Measurements from ENCODE around the gene TSPO2.

TSPO2 gene

GRCh38 chr6:41073203-41073967, 31.1 kb downstream of the TSPO2 start:
- peak overlapping the region; percentile 84 to 97 for H3K4me3 ChIP-seq (replicated peaks in 1 of 2; ENCODE audit: low read depth in 2 of 2, low read length in 2 of 2)
- peak; percentile 7 for TF ChIP-seq CTCF (IDR thresholded peaks at IDR 0.05; ENCODE audit: low read depth, low read length)
- DNase-seq (ENCODE audit: low read depth in 2 of 2): peak; percentile 79 to 88

- no peak for TF ChIP-seq CTCF (IDR thresholded peaks at IDR 0.05; ENCODE audit: low read depth, low read length)
- peak; percentile 25 to 34 for DNase-seq (ENCODE audit: low read depth in 2 of 2)
- H3K4me3 ChIP-seq (replicated peaks in 1 of 2; ENCODE audit: low read depth in 2 of 2, low read length in 2 of 2): peak overlapping the region; percentile 84 to 97
Measured at GRCh38 chr6:41073968-41074691, 31.9 kb downstream of the TSPO2 start.

GRCh38 chr6:41074692-41075436, 32.6 kb downstream of the TSPO2 start:
- DNase-seq (ENCODE audit: low read depth in 2 of 2): peak in 1 of 2 donors; percentile 36
- TF ChIP-seq CTCF (IDR thresholded peaks at IDR 0.05; ENCODE audit: low read depth, low read length): no peak
- H3K4me3 ChIP-seq (replicated peaks in 1 of 2; ENCODE audit: low read depth in 2 of 2, low read length in 2 of 2): peak overlapping the region; percentile 12 to 84

GRCh38 chr6:41075651-41076626, 33.7 kb downstream of the TSPO2 start:
- TF ChIP-seq CTCF (IDR thresholded peaks at IDR 0.05; ENCODE audit: low read depth, low read length): no peak
- no peak overlapping the region for H3K4me3 ChIP-seq (replicated peaks in 1 of 2; ENCODE audit: low read depth in 2 of 2, low read length in 2 of 2)
- no peak for DNase-seq (ENCODE audit: low read depth in 2 of 2)

- DNase-seq (ENCODE audit: low read depth in 2 of 2): no peak
- TF ChIP-seq CTCF (IDR thresholded peaks at IDR 0.05; ENCODE audit: low read depth, low read length): no peak
- no peak overlapping the region for H3K4me3 ChIP-seq (replicated peaks in 1 of 2; ENCODE audit: low read depth in 2 of 2, low read length in 2 of 2)
Measured at GRCh38 chr6:41077536-41077935, 35.3 kb downstream of the TSPO2 start.

- TF ChIP-seq CTCF (IDR thresholded peaks at IDR 0.05; ENCODE audit: low read depth, low read length): no peak
- H3K4me3 ChIP-seq (replicated peaks in 1 of 2; ENCODE audit: low read depth in 2 of 2, low read length in 2 of 2): no peak overlapping the region
- no peak for DNase-seq (ENCODE audit: low read depth in 2 of 2)
Measured at GRCh38 chr6:41078101-41078500, 35.8 kb downstream of the TSPO2 start.

Data from cardiac fibroblast (primary cell).